GM19395 (cell line): ENCODE measurements around the gene WDR36.

Experiments used
- ATAC-seq: cut with Tn5 transposase; IDR thresholded peaks from one replicate; pipeline ENCODE4 v1.9.1; 2021; ENCODE audit warnings: mild to moderate bottlenecking, moderate library complexity; ENCODE audit not compliant: unreplicated experiment

The WDR36 gene

GRCh38 chr5:111092062-111092853, at the start of gene WDR36:
TSS of gene WDR36 (plus strand) at chr5:111092348. CDS start at chr5:111092457, 109 bp downstream.
- ATAC-seq: peak; percentile 94

GRCh38 chr5:111043712-111044506, 48.2 kb upstream of the WDR36 start:
- ATAC-seq: no peak

- ATAC-seq: no peak
Measured at GRCh38 chr5:111058064-111058463, 34.1 kb upstream of the WDR36 start.

- ATAC-seq: no peak
Measured at GRCh38 chr5:111060169-111060568, 32.0 kb upstream of the WDR36 start.

- ATAC-seq: no peak
Measured at GRCh38 chr5:111061618-111062017, 30.5 kb upstream of the WDR36 start.

- peak; percentile 82 for ATAC-seq
Measured at GRCh38 chr5:111063709-111064322, 28.3 kb upstream of the WDR36 start.

GRCh38 chr5:111066261-111066938, 25.7 kb upstream of the WDR36 start:
- ATAC-seq: no peak

GRCh38 chr5:111068213-111068612, 23.9 kb upstream of the WDR36 start:
- ATAC-seq: no peak

GRCh38 chr5:111069839-111070238, 22.3 kb upstream of the WDR36 start:
- no peak for ATAC-seq

GRCh38 chr5:111070272-111071134, 21.6 kb upstream of the WDR36 start:
- peak; percentile 51 for ATAC-seq

- ATAC-seq: no peak
Measured at GRCh38 chr5:111071413-111071812, 20.7 kb upstream of the WDR36 start, which contains the start of gene TSLP. TSS of gene TSLP (plus strand) at chr5:111071713. CDS start at chr5:111071891, 178 bp downstream.

GRCh38 chr5:111072949-111073682, 19.0 kb upstream of the WDR36 start:
- ATAC-seq: peak; percentile 83

GRCh38 chr5:111074244-111074643, 17.9 kb upstream of the WDR36 start:
- no peak for ATAC-seq

GRCh38 chr5:111075520-111075919, 16.6 kb upstream of the WDR36 start:
- no peak for ATAC-seq

- ATAC-seq: no peak
Measured at GRCh38 chr5:111076091-111076490, 16.1 kb upstream of the WDR36 start.

GRCh38 chr5:111077678-111078077, 14.5 kb upstream of the WDR36 start:
- ATAC-seq: no peak

GRCh38 chr5:111079846-111080245, 12.3 kb upstream of the WDR36 start:
- no peak for ATAC-seq

- no peak for ATAC-seq
Measured at GRCh38 chr5:111083323-111083722, 8.8 kb upstream of the WDR36 start.

- ATAC-seq: no peak
Measured at GRCh38 chr5:111095982-111096381, 3.8 kb downstream of the WDR36 start.
